Measurements from ENCODE around the gene KRTAP10-7.

- no peak for TF ChIP-seq CTCF (IDR thresholded peaks at IDR 0.05)
- no peak for TF ChIP-seq POLR2A (IDR thresholded peaks at IDR 0.05)
Measured at GRCh38 chr21:44579056-44579832, 21.2 kb upstream of the KRTAP10-7 start.

Measured in uterus (tissue), 2 donors.